ENCODE measurements around the gene SHC3.

DNA sequence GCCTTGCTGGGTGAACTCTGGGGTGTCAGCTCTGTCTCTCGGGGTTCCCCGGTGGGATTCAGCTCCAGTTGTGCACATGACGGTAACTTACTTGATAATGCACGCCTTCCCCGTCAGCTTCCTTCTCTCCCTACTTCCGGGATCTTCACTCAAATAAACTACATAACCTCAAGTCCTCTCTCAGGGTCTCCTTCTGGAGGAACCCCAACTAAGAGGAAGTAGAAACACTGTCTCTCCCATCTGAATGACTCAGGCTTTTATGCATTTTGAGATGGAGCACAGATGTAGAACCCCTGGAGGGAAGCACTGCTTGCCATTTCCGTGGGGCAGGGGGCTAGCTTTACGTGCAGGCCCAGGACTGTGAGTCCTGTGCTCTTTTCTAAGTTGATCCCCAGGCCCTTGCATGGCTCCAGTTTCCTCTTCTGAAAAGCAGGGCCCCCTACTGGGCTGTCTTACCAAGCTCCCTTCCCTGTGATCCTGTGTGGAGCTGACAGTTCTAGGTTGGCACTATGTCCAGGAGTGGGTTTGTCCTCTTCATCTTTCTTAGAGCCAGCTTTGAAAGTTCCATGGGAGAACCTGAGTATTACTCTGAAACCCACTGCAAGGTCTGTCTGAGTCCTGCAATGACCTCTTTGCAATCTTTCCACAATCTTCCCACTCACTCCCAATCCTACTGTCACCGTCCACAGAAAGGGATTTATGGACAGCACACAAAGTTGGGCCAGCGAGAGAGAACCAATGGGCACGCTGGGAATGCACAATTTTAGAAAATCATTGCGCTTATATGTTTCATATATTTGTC lies 169.7 kb downstream of the SHC3 start:
- TF ChIP-seq, protein P1, sequence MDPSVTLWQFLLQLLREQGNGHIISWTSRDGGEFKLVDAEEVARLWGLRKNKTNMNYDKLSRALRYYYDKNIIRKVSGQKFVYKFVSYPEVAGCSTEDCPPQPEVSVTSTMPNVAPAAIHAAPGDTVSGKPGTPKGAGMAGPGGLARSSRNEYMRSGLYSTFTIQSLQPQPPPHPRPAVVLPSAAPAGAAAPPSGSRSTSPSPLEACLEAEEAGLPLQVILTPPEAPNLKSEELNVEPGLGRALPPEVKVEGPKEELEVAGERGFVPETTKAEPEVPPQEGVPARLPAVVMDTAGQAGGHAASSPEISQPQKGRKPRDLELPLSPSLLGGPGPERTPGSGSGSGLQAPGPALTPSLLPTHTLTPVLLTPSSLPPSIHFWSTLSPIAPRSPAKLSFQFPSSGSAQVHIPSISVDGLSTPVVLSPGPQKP (IDR thresholded peaks at IDR 0.05; ENCODE audit: borderline replicate concordance, low read depth, low read length), result no peak
- TF ChIP-seq SMC3 (IDR thresholded peaks at IDR 0.05; ENCODE audit: low read depth, low read length), result no peak
- TF ChIP-seq MAZ (IDR thresholded peaks at IDR 0.05; ENCODE audit: borderline replicate concordance, low read depth, low read length), result no peak
- TF ChIP-seq, protein P2, sequence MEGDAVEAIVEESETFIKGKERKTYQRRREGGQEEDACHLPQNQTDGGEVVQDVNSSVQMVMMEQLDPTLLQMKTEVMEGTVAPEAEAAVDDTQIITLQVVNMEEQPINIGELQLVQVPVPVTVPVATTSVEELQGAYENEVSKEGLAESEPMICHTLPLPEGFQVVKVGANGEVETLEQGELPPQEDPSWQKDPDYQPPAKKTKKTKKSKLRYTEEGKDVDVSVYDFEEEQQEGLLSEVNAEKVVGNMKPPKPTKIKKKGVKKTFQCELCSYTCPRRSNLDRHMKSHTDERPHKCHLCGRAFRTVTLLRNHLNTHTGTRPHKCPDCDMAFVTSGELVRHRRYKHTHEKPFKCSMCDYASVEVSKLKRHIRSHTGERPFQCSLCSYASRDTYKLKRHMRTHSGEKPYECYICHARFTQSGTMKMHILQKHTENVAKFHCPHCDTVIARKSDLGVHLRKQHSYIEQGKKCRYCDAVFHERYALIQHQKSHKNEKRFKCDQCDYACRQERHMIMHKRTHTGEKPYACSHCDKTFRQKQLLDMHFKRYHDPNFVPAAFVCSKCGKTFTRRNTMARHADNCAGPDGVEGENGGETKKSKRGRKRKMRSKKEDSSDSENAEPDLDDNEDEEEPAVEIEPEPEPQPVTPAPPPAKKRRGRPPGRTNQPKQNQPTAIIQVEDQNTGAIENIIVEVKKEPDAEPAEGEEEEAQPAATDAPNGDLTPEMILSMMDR (conservative IDR thresholded peaks at IDR 0.05; ENCODE audit: low read depth, low read length), result no peak
